DND-41 (cell line): Measurements from ENCODE around the gene KIF4A.

ENCODE experiments used
- ATAC-seq: fragments of 200-7000 bp; cut with Tn5 transposase; 3 replicates; pipeline ENCODE4 v1.9.1; 2021; ENCODE audit warnings: low read depth; ENCODE audit not compliant: insufficient read depth
- DNase-seq: peaks from one replicate; pipeline ENCODE4 v3.0.0-alpha.2; 2020
- H2AFZ ChIP-seq: 2 replicates; pipeline ENCODE4 v1.6.0; 2012; ENCODE audit warnings: low read depth, low read length
- H3K27ac ChIP-seq: 2 replicates; pipeline ENCODE4 v1.5.1; 2012; ENCODE audit warnings: low read length, inconsistent platforms
- H3K27me3 ChIP-seq: fragments of 200-600 bp; sonication (generic); 2 replicates; pipeline ENCODE4 v1.6.0; 2012; ENCODE audit warnings: low read length, mild to moderate bottlenecking, inconsistent platforms; ENCODE audit not compliant: insufficient read depth, poor library complexity
- H3K36me3 ChIP-seq: 2 replicates; pipeline ENCODE4 v1.5.1; 2012; ENCODE audit warnings: low read length, inconsistent platforms; ENCODE audit not compliant: insufficient read depth
- H3K4me1 ChIP-seq: 2 replicates; pipeline ENCODE4 v1.5.1; 2012; ENCODE audit warnings: mild to moderate bottlenecking, low read length; ENCODE audit not compliant: insufficient read depth
- H3K4me2 ChIP-seq: 2 replicates; pipeline ENCODE4 v1.6.0; 2012; ENCODE audit warnings: mild to moderate bottlenecking, moderate library complexity, low read length, inconsistent platforms; ENCODE audit not compliant: insufficient read depth
- H3K4me3 ChIP-seq, 2 experiments: fragments of 200-600 bp in 1 of 2; shearing (Covaris generic) in 1 of 2; 2 replicates each; pipeline ENCODE4 v1.5.1; 2012 to 2016; ENCODE audit warnings: inconsistent platforms in 2 of 2, low read length in 2 of 2, mild to moderate bottlenecking in 2 of 2, low read depth in 1 of 2, moderate library complexity in 1 of 2
- H3K79me2 ChIP-seq: 2 replicates; pipeline ENCODE4 v1.6.0; 2012; ENCODE audit warnings: low read length, inconsistent platforms; ENCODE audit not compliant: insufficient read depth
- H3K9ac ChIP-seq: 2 replicates; pipeline ENCODE4 v1.6.0; 2012; ENCODE audit warnings: low read depth, mild to moderate bottlenecking, inconsistent platforms, low read length, moderate library complexity
- H3K9me3 ChIP-seq: 2 replicates; pipeline ENCODE4 v1.5.1; 2012; ENCODE audit warnings: low read length, moderate library complexity, mild to moderate bottlenecking, inconsistent platforms; ENCODE audit not compliant: insufficient read depth, severe bottlenecking
- H4K20me1 ChIP-seq: 2 replicates; pipeline ENCODE4 v1.6.0; 2012; ENCODE audit warnings: low read length; ENCODE audit not compliant: insufficient read depth
- CTCF ChIP-seq: IDR thresholded peaks from 2 replicates; pipeline ENCODE4 v1.5.1; 2012; ENCODE audit warnings: borderline replicate concordance, low read length, moderate library complexity, mild to moderate bottlenecking; ENCODE audit not compliant: poor library complexity, severe bottlenecking; ENCODE audit errors: extremely low read depth
- EZH2 ChIP-seq: IDR thresholded peaks from 3 replicates; pipeline ENCODE4 v1.6.1; 2012; ENCODE audit warnings: borderline replicate concordance, low read depth, mild to moderate bottlenecking, moderate library complexity, low read length, inconsistent platforms; ENCODE audit not compliant: severe bottlenecking

Gene KIF4A

GRCh38 chrX:70253377-70254062, 36.4 kb upstream of the KIF4A start:
- no peak for DNase-seq

GRCh38 chrX:70254063-70254400, 35.9 kb upstream of the KIF4A start:
- Histone ChIP-seq H3K4me3 (no peak overlapping the region), H3K4me2 (no peak overlapping the region), H4K20me1 (no peaks in the 10 kb centered on the region), H3K27ac (no peak overlapping the region), H3K9ac (no peak overlapping the region), H3K4me1 (no peaks in the 10 kb centered on the region), H3K9me3 (no peaks in the 10 kb centered on the region), H2AFZ (no peak overlapping the region), H3K36me3 (no peaks in the 10 kb centered on the region), H3K79me2 (no peaks in the 10 kb centered on the region), H3K27me3 (no peaks in the 10 kb centered on the region)
- ATAC-seq (no peak), DNase-seq (no peak)
- TF ChIP-seq CTCF: no peak
- no peak for TF ChIP-seq EZH2

More at GRCh38 chrX:70253377-70254062, 36.4 kb upstream of the KIF4A start:
- ATAC-seq: no peak
- TF ChIP-seq EZH2: no peak
- no peak for TF ChIP-seq CTCF
- no peaks in the 10 kb centered on the region for H3K79me2 ChIP-seq
- H4K20me1 ChIP-seq: no peaks in the 10 kb centered on the region
- H3K9me3 ChIP-seq: no peaks in the 10 kb centered on the region
- no peak overlapping the region for H3K4me3 ChIP-seq
- H2AFZ ChIP-seq: no peak overlapping the region
- no peak overlapping the region for H3K9ac ChIP-seq
- no peaks in the 10 kb centered on the region for H3K4me1 ChIP-seq
- no peaks in the 10 kb centered on the region for H3K27me3 ChIP-seq
- H3K27ac ChIP-seq: no peak overlapping the region
- no peaks in the 10 kb centered on the region for H3K36me3 ChIP-seq
- no peak overlapping the region for H3K4me2 ChIP-seq

- no peaks in the 10 kb centered on the region for H3K9me3 ChIP-seq
- no peak overlapping the region for H3K27ac ChIP-seq
- no peaks in the 10 kb centered on the region for H3K4me1 ChIP-seq
- H3K9ac ChIP-seq: no peak overlapping the region
- TF ChIP-seq CTCF: no peak
- TF ChIP-seq EZH2: no peak
- no peak overlapping the region for H3K4me3 ChIP-seq
- ATAC-seq: no peak
- H3K4me2 ChIP-seq: no peak overlapping the region
- H3K27me3 ChIP-seq: no peaks in the 10 kb centered on the region
- H4K20me1 ChIP-seq: no peaks in the 10 kb centered on the region
- no peak for DNase-seq
- no peak overlapping the region for H2AFZ ChIP-seq
- H3K79me2 ChIP-seq: no peaks in the 10 kb centered on the region
- H3K36me3 ChIP-seq: no peaks in the 10 kb centered on the region
Observed at GRCh38 chrX:70254909-70255308, 35.0 kb upstream of the KIF4A start.

- Histone ChIP-seq H4K20me1 (no peaks in the 10 kb centered on the region), H3K79me2 (no peaks in the 10 kb centered on the region), H3K4me3 (no peak overlapping the region), H3K9ac (no peak overlapping the region), H3K4me1 (no peaks in the 10 kb centered on the region), H3K9me3 (no peaks in the 10 kb centered on the region), H3K27me3 (no peaks in the 10 kb centered on the region), H3K4me2 (no peak overlapping the region), H3K36me3 (no peaks in the 10 kb centered on the region), H2AFZ (no peak overlapping the region), H3K27ac (no peak overlapping the region)
- no peak for ATAC-seq
- no peak for TF ChIP-seq EZH2
- no peak for DNase-seq
Observed at GRCh38 chrX:70255452-70255851, 34.5 kb upstream of the KIF4A start.
